HFFc6 (cell line): ENCODE data around the gene TEX2. TPM values are rescaled to one million over a fixed set of nuclear protein-coding genes. Genes with fewer than 3 reads are reported as not detected.
A peak's percentile ranks its signal among the peaks of the same experiment; 100 is the strongest.

Experiments
- DNase-seq: peaks from one replicate; pipeline ENCODE4 v3.0.0-alpha.2; 2018
- H3K27ac Mint-ChIP-seq: 2 replicates; pipeline ENCODE4 v1.8.0; 2020; ENCODE audit warnings: mild to moderate bottlenecking, mixed read lengths
- H3K27me3 Mint-ChIP-seq: 2 replicates; pipeline ENCODE4 v1.8.0; 2021; ENCODE audit warnings: mild to moderate bottlenecking, moderate library complexity, mixed read lengths; ENCODE audit not compliant: insufficient read depth
- H3K36me3 Mint-ChIP-seq: 2 replicates; pipeline ENCODE4 v1.8.0; 2021; ENCODE audit warnings: low read depth, mixed read lengths
- H3K4me1 Mint-ChIP-seq: 2 replicates; pipeline ENCODE4 v1.8.0; 2020; ENCODE audit warnings: low read depth, mixed read lengths
- H3K4me3 Mint-ChIP-seq: 2 replicates; pipeline ENCODE4 v1.8.0; 2020; ENCODE audit warnings: mild to moderate bottlenecking, moderate library complexity, mixed read lengths
- H3K9me3 Mint-ChIP-seq: 2 replicates; pipeline ENCODE4 v1.8.0; 2020; ENCODE audit warnings: mild to moderate bottlenecking, mixed read lengths
- total RNA-seq, 6 experiments: library from RNA; stranded (reverse); fragmentation: NEBNext Ultra II Directional; extraction: Animal tissue kit (Norgen Biotek cat#: 25700); gene quantifications; 2 replicates in 1 of 6; 3 replicates in 5 of 6; pipeline ENCODE4 v1.2.3, GENCODE V29; 2021
- TF ChIP-seq, protein P1 (sequence below): fragments of 200-600 bp; sonication (generic); IDR thresholded peaks from 2 replicates; pipeline ENCODE4 v1.5.0; 2021; ENCODE audit warnings: antibody characterized with exemption, mild to moderate bottlenecking

TEX2 gene
- total RNA-seq, 6 experiments from 2014 or later, result 41.2 to 58.7 (median 44.4) TPM

- Mint-ChIP-seq H3K36me3 (peaks cover 9% of the 10 kb centered on the region; the same call in 1 of the 2 replicates), H3K27ac (no peak overlapping the region), H3K4me3 (no peak overlapping the region), H3K27me3 (peaks cover 2% of the 10 kb centered on the region; the same call in 1 of the 2 replicates), H3K4me1 (peaks cover 30% of the 10 kb centered on the region), H3K9me3 (no peaks in the 10 kb centered on the region)
- TF ChIP-seq, protein P1, sequence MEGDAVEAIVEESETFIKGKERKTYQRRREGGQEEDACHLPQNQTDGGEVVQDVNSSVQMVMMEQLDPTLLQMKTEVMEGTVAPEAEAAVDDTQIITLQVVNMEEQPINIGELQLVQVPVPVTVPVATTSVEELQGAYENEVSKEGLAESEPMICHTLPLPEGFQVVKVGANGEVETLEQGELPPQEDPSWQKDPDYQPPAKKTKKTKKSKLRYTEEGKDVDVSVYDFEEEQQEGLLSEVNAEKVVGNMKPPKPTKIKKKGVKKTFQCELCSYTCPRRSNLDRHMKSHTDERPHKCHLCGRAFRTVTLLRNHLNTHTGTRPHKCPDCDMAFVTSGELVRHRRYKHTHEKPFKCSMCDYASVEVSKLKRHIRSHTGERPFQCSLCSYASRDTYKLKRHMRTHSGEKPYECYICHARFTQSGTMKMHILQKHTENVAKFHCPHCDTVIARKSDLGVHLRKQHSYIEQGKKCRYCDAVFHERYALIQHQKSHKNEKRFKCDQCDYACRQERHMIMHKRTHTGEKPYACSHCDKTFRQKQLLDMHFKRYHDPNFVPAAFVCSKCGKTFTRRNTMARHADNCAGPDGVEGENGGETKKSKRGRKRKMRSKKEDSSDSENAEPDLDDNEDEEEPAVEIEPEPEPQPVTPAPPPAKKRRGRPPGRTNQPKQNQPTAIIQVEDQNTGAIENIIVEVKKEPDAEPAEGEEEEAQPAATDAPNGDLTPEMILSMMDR, result no peak
- DNase-seq, result no peak
Observed at GRCh38 chr17:64163468-64163867, 99.6 kb downstream of the TEX2 start.

- Mint-ChIP-seq H3K27me3 (peaks cover 2% of the 10 kb centered on the region; the same call in 1 of the 2 replicates), H3K4me3 (no peak overlapping the region), H3K4me1 (peaks cover 30% of the 10 kb centered on the region), H3K27ac (no peak overlapping the region), H3K9me3 (no peaks in the 10 kb centered on the region), H3K36me3 (peaks cover 9% of the 10 kb centered on the region; the same call in 1 of the 2 replicates)
- DNase-seq, result no peak
- TF ChIP-seq, protein P1, result no peak
Observed at GRCh38 chr17:64162554-64162953, 100.5 kb downstream of the TEX2 start.

DNA sequence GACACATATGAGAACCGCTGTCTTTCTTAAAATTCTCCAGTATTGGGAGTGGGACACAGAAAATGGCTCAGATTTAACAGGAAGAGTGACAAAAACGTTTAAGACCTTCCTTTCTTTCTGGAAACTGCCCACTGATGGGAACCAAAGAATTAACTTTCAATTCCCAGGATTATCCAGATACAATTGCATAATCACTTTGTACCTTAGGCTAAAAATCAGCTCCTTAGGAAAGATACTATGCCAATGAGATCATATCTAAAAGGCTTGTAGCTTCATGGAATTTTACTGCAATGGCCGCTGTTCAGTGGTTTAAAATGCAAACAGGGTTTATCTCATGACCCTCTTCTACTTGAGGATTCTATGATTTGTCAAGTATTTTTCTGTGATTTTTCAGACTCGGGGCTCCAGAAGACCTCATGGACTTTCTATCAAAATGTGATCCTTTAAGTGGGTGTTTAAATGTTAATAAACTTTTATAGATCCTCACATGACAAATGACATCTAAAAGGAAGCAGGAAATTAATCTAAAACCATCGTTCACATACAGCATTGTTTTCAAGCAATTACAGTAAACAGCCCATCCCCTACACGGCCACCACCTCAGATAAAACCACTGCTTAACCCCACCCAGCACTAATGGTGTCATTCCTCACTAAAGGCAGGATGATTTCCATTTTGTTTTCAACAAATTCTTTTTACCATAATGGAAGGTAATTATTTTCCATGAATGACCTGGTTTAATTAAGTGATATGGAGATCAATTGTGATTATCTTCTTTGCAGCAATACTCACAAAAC is 101.5 kb downstream of the TEX2 start:
- TF ChIP-seq, protein P1, result no peak
- no peaks in the 10 kb centered on the region for H3K27me3 Mint-ChIP-seq
- peaks cover 6% of the 10 kb centered on the region; the same call in 1 of the 2 replicates for H3K36me3 Mint-ChIP-seq
- DNase-seq, result peak; percentile 20
- peak overlapping the region; percentile 69; the same call in 1 of the 2 replicates for H3K27ac Mint-ChIP-seq
- no peak overlapping the region for H3K4me3 Mint-ChIP-seq
- H3K9me3 Mint-ChIP-seq, result no peaks in the 10 kb centered on the region
- H3K4me1 Mint-ChIP-seq, result peaks cover 31% of the 10 kb centered on the region

- H3K4me3 Mint-ChIP-seq, result no peak overlapping the region
- peak; percentile 72 for DNase-seq
- peaks cover 4% of the 10 kb centered on the region; the same call in 1 of the 2 replicates for H3K36me3 Mint-ChIP-seq
- TF ChIP-seq, protein P1, result no peak
- peak overlapping the region; percentile 69 for H3K27ac Mint-ChIP-seq
- no peaks in the 10 kb centered on the region for H3K9me3 Mint-ChIP-seq
- H3K4me1 Mint-ChIP-seq, result peaks cover 43% of the 10 kb centered on the region
- no peaks in the 10 kb centered on the region for H3K27me3 Mint-ChIP-seq
Observed at GRCh38 chr17:64160378-64160777, 102.7 kb downstream of the TEX2 start.

DNA sequence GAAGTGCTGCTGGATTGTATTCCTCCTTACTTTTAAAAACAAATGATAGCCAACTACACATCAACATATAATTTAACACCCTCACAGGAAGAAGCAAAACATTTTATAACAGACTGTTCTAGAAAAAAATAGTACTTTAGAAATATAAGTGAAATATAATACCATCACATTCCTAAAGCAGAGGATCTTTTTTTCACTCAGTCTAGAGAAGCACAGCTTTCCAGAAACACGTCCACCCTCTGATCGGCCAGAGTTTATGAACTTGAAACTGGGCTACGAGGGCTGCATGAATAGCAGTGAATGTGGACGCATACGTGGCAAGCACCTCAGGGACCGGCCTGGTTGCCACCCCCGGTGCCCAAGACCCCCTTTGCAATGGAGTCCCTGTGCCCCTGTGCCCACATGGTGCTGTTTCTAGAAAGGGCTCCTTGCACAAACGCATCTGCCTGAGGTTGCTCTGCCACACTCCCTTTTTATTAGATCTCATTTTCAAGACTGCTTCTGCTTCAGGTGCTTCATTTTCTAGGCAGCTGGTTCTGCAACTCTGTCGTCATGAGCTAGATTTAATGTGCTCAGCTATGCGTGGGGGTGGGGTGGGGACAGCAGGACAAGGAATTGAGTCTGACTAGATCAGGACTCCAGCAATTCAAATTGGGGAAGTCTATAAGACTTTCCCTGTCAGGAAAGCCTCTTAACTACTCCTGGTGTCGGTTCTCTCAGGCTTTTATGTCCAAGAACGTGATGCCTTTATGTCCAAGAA is 104.0 kb downstream of the TEX2 start:
- peaks cover 54% of the 10 kb centered on the region for H3K4me1 Mint-ChIP-seq
- no peak overlapping the region for H3K4me3 Mint-ChIP-seq
- DNase-seq, result no peak
- H3K27me3 Mint-ChIP-seq, result no peaks in the 10 kb centered on the region
- no peaks in the 10 kb centered on the region for H3K9me3 Mint-ChIP-seq
- no peaks in the 10 kb centered on the region for H3K36me3 Mint-ChIP-seq
- H3K27ac Mint-ChIP-seq, result no peak overlapping the region
- TF ChIP-seq, protein P1, result no peak
